IMR-90 (cell line): Measurements from ENCODE around the gene TXLNA.

ENCODE experiments used
- CEBPB ChIP-seq: IDR thresholded peaks from 2 replicates; pipeline ENCODE4 v1.6.1; 2012; ENCODE audit warnings: low read depth, low read length, improper control_type of control experiment
- FOS ChIP-seq: fragments of 150-350 bp; IDR thresholded peaks from 2 replicates; pipeline ENCODE4 v1.6.1; 2016; ENCODE audit warnings: low read depth, low read length
- MAZ ChIP-seq: IDR thresholded peaks from 2 replicates; pipeline ENCODE4 v1.6.1; 2012; ENCODE audit warnings: low read depth, mild to moderate bottlenecking, low read length, improper control_type of control experiment, moderate library complexity, borderline replicate concordance
- POLR2A ChIP-seq: IDR thresholded peaks from 2 replicates; pipeline ENCODE4 v1.6.1; 2012; ENCODE audit warnings: mild to moderate bottlenecking, low read depth, low read length
- RAD21 ChIP-seq: IDR thresholded peaks from 2 replicates; pipeline ENCODE4 v1.6.1; 2012; ENCODE audit warnings: low read length, improper control_type of control experiment
- RCOR1 ChIP-seq: IDR thresholded peaks from 2 replicates; pipeline ENCODE4 v1.6.1; 2012; ENCODE audit warnings: mild to moderate bottlenecking, low read length, improper control_type of control experiment; ENCODE audit not compliant: insufficient replicate concordance
- RFX5 ChIP-seq: IDR thresholded peaks from 2 replicates; pipeline ENCODE4 v1.8.0; 2012; ENCODE audit warnings: low read depth, mild to moderate bottlenecking, low read length, moderate library complexity
- TF ChIP-seq, protein P1 (sequence below): conservative IDR thresholded peaks from 2 replicates; pipeline ENCODE4 v1.5.1; 2012; ENCODE audit warnings: mild to moderate bottlenecking, low read depth, low read length, improper control_type of control experiment
- TF ChIP-seq, protein P2 (sequence below): fragments of 150-350 bp; IDR thresholded peaks from 2 replicates; pipeline ENCODE4 v1.6.1; 2017; ENCODE audit warnings: mild to moderate bottlenecking, antibody characterized with exemption, low read length, low read depth

DNA sequence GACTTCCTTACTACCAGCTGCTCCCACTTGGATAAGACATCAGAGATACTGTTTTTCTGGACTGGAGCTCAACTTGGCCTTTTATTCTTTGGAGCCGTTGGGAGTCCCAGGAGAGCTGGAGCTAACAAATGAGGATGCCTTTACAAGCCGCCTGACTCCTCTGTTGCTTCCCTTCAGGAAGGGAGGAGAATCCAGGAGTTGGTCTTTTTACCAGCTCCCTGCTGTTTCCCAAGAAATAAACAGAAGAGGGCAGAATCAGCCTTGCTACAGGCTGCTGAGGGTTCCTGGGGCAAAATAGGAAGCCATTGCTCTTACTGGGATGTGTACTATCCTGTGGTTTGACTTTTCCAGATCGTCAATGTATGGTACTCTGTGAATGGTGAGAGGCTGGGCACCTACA, 44.2 kb downstream of the TXLNA start:
- TF ChIP-seq, protein P1, sequence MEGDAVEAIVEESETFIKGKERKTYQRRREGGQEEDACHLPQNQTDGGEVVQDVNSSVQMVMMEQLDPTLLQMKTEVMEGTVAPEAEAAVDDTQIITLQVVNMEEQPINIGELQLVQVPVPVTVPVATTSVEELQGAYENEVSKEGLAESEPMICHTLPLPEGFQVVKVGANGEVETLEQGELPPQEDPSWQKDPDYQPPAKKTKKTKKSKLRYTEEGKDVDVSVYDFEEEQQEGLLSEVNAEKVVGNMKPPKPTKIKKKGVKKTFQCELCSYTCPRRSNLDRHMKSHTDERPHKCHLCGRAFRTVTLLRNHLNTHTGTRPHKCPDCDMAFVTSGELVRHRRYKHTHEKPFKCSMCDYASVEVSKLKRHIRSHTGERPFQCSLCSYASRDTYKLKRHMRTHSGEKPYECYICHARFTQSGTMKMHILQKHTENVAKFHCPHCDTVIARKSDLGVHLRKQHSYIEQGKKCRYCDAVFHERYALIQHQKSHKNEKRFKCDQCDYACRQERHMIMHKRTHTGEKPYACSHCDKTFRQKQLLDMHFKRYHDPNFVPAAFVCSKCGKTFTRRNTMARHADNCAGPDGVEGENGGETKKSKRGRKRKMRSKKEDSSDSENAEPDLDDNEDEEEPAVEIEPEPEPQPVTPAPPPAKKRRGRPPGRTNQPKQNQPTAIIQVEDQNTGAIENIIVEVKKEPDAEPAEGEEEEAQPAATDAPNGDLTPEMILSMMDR, result no peak
- TF ChIP-seq, protein P2, sequence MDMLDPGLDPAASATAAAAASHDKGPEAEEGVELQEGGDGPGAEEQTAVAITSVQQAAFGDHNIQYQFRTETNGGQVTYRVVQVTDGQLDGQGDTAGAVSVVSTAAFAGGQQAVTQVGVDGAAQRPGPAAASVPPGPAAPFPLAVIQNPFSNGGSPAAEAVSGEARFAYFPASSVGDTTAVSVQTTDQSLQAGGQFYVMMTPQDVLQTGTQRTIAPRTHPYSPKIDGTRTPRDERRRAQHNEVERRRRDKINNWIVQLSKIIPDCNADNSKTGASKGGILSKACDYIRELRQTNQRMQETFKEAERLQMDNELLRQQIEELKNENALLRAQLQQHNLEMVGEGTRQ, result no peak
- TF ChIP-seq RFX5 (no peak), RCOR1 (no peak), CEBPB (no peak), RAD21 (no peak), POLR2A (no peak), MAZ (no peak), FOS (no peak)
